C4-2B (cell line): ENCODE results near the gene ZNF132.

Source experiments
- H3K27ac ChIP-seq: fragments of 450-650 bp; 2 replicates; pipeline ENCODE4 v1.5.1; 2017
- CTCF ChIP-seq: fragments of 450-650 bp; conservative IDR thresholded peaks from 2 replicates; pipeline ENCODE4 v1.5.1; 2017; ENCODE audit warnings: mild to moderate bottlenecking
- ZFX ChIP-seq: fragments of 450-650 bp; IDR thresholded peaks from 2 replicates; pipeline ENCODE4 v1.6.1; 2017

The ZNF132 gene

GRCh38 chr19:58400316-58400915, 39.5 kb downstream of the ZNF132 start:
- H3K27ac ChIP-seq: peak overlapping the region; percentile 76
- TF ChIP-seq ZFX (peak; percentile 34; the same call in 1 of the 2 replicates), CTCF (no peak)

- peak overlapping the region; percentile 76; the same call in 1 of the 2 replicates for H3K27ac ChIP-seq
- TF ChIP-seq CTCF (no peak), ZFX (no peak)
Observed at GRCh38 chr19:58399903-58400302, 40.0 kb downstream of the ZNF132 start.

GRCh38 chr19:58398545-58398944, 41.4 kb downstream of the ZNF132 start:
- H3K27ac ChIP-seq: no peak overlapping the region
- TF ChIP-seq CTCF (no peak), ZFX (no peak)

GRCh38 chr19:58398087-58398486, 41.9 kb downstream of the ZNF132 start:
- no peak overlapping the region for H3K27ac ChIP-seq
- TF ChIP-seq CTCF (no peak), ZFX (no peak)

- H3K27ac ChIP-seq: no peak overlapping the region
- TF ChIP-seq CTCF (no peak), ZFX (no peak)
Observed at GRCh38 chr19:58397533-58398037, 42.4 kb downstream of the ZNF132 start.

GRCh38 chr19:58396691-58397532, 43.0 kb downstream of the ZNF132 start:
- no peak for TF ChIP-seq CTCF
- no peak for TF ChIP-seq ZFX
- no peak overlapping the region for H3K27ac ChIP-seq

GRCh38 chr19:58395979-58396627, 43.9 kb downstream of the ZNF132 start:
- peak overlapping the region; percentile 62 for H3K27ac ChIP-seq

More at GRCh38 chr19:58395979-58396627, 43.9 kb downstream of the ZNF132 start:
- no peak for TF ChIP-seq CTCF
